GM19099 (cell line): ENCODE measurements around the gene GTF2H1.

Source experiments
- POLR2A ChIP-seq: IDR thresholded peaks from 3 replicates; pipeline ENCODE4 v1.6.1; 2011; ENCODE audit warnings: low read depth; ENCODE audit not compliant: insufficient read length; ENCODE audit errors: extremely low read depth

GTF2H1 gene

DNA sequence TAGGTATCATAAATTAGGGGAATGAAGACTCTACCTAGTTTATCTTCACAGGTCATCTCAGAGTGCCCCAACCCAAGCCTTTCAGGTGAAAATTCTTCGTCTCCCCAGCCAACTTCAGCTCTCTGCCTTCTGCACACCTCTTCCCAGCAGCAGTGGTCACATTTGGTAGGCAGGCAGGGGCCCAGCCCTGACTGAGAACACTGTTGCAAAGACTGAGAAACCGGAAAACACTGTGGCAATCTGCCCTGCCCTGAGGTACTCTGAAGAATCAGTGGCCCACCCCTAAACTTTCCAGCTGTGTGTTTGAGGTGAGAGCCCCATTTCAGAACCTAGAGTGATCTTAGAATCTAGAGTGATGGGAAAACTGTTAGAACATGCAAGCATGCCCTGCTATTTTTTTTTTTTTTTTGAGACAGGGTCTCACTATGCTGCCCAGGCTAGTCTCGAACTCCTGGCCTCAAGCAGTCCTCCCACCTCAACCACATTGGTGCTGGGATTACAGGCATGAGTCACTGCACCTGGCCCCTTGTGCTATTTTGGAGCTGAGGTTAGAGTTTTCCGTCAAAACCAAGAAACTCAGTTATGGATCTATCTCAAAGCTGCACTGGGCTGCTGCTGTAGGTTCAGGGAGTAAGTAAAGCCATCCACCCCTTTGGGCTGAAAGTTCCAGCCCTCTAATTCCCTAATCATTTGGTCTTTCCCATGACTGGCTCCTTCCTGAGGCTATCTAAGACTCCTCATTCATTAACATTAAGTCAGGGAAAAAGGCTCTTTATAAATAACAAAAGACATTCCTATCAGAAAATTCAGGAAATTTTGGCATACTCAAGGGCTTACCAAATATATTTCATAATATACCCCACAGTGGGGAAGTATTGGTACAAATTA lies 70.3 kb downstream of the GTF2H1 start:
- TF ChIP-seq POLR2A, result no peak

- TF ChIP-seq POLR2A, result no peak
These were observed 71.4 kb downstream of the GTF2H1 start for GRCh38 chr11:18393581-18394274.

GRCh38 chr11:18394275-18394927 lies 72.0 kb downstream of the GTF2H1 start, which contains the start of gene LDHA:
TSS of gene LDHA (plus strand) at chr11:18394563. CDS start at chr11:18396843, 2,280 bp downstream.
- peak; percentile 100 for TF ChIP-seq POLR2A

GRCh38 chr11:18394928-18395734 lies 72.8 kb downstream of the GTF2H1 start:
- TF ChIP-seq POLR2A, result no peak

DNA sequence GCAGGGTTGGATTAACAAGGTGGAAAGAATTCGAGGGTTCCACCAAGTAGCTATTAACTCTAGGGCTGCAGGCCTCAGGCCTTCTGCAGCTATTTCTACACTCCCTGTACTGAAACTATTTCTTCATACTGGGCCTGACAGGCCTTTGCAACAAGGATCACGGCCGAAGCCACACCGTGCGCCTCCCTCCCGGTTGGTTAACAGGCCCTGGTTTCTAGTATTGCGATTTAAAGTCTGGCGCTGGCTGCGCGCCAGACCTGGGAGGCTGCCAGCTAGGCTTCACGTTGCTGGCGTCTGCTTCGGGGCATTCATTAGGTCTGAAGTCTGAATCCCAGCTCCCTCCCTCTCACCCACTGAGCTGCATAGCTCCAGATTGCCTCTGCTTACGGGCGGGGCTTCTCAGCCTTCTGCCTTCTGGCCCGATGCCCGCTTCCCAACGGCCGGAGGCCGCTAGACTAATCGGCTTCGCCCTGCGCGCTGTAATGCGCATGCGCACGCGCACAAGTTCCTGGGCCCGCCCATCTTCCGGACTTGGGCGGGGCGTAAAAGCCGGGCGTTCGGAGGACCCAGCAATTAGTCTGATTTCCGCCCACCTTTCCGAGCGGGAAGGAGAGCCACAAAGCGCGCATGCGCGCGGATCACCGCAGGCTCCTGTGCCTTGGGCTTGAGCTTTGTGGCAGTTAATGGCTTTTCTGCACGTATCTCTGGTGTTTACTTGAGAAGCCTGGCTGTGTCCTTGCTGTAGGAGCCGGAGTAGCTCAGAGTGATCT lies 73.6 kb downstream of the GTF2H1 start:
- peak; percentile 76 for TF ChIP-seq POLR2A

DNA sequence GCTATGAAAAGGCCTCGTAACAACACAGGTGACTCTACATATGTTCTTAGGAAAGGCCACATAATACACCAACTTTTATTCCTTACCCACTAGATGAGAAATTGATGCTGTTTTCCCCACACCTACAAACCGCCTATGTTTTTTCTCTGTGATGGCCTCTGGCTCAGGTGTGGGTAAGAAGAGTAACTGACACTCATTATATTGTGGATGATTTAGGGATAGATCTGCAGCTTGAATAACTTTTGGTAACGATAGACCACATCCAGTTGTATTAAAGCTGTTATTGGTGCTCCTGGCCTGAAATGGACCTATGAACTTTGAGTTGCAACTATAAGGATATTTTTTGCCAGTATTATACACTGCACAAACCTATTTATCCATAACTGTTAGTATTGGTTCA lies 75.6 kb downstream of the GTF2H1 start:
- no peak for TF ChIP-seq POLR2A

GRCh38 chr11:18404062-18404461 lies 81.7 kb downstream of the GTF2H1 start:
- TF ChIP-seq POLR2A, result no peak

- no peak for TF ChIP-seq POLR2A
These were observed 86.4 kb downstream of the GTF2H1 start for GRCh38 chr11:18408558-18409291.

GRCh38 chr11:18416459-18416858 lies 94.1 kb downstream of the GTF2H1 start:
- TF ChIP-seq POLR2A, result no peak
